Activated CD8-positive, alpha-beta memory T cell treated with anti-CD3 and anti-CD28 coated beads, Interleukin-2, amount 10 ng/mL, durations not matched to agents 7 days and 5 days (primary cell): ENCODE data around the gene AFG1L. TPM values are rescaled to one million over a fixed set of nuclear protein-coding genes. Genes with fewer than 3 reads are reported as not detected.
"Not testable (repeated sequence)": the region's sequence is repeated elsewhere in the genome, so short reads cannot be mapped to it uniquely, and the experiment has no call there.

Experiments
- ATAC-seq: fragments of 150-1000 bp; cut with Tn5 transposase; one replicate; pipeline ENCODE4 v1.10.0; 2021; ENCODE audit warnings: moderate library complexity
- CTCF ChIA-PET: fragments of 350-600 bp; sonication (Branson Sonifier 250); formaldehyde crosslinking; loops from one replicate; lab custom pipeline; 2021; ENCODE audit warnings: antibody characterized with exemption; lab: Charles Lee
- DNase-seq: peaks from one replicate; pipeline ENCODE4 v3.0.0-alpha.2; 2020
- H3K27ac Mint-ChIP-seq: one replicate; pipeline ENCODE4 v1.8.0; 2021; ENCODE audit warnings: mild to moderate bottlenecking, mixed read lengths
- H3K27me3 Mint-ChIP-seq: one replicate; pipeline ENCODE4 v1.8.0; 2021; ENCODE audit warnings: mixed read lengths
- H3K36me3 Mint-ChIP-seq: one replicate; pipeline ENCODE4 v1.8.0; 2021; ENCODE audit warnings: mild to moderate bottlenecking, mixed read lengths
- H3K4me1 Mint-ChIP-seq: one replicate; pipeline ENCODE4 v1.8.0; 2021; ENCODE audit warnings: mixed read lengths
- H3K4me3 Mint-ChIP-seq: one replicate; pipeline ENCODE4 v1.8.0; 2021; ENCODE audit warnings: mild to moderate bottlenecking, moderate library complexity, mixed read lengths
- H3K9me3 Mint-ChIP-seq: one replicate; pipeline ENCODE4 v1.8.0; 2022; ENCODE audit warnings: low read depth, mixed read lengths
- total RNA-seq, 2 experiments: library from RNA; stranded (reverse); gene quantifications; one replicate each; pipeline ENCODE4 v1.2.3, GENCODE V29; 2021

AFG1L gene
- total RNA-seq, 2 experiments from 2014 or later, result 3.9 to 8.9 TPM

DNA sequence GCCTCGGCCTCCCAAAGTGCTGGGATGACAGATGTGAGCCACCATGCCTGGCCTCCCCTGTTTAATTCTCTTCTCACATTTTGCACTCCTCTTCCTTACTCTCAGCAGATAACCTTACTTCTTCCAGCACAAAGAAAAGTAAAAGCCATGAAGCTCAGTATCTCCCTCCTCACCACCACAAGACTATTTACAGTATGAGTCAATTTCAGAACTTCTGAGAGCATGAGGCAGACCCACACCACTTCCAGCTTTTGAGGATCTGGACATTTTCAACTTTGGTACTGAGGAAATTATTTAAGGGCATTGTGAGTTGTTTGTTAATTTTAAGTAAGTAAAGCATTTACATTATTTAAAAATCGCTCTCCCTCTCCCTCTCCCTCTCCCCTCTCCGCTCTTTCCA is 26.0 kb upstream of the AFG1L start:
- Mint-ChIP-seq H3K27me3 (no peaks in the 10 kb centered on the region), H3K27ac (no peak overlapping the region), H3K9me3 (no peaks in the 10 kb centered on the region), H3K36me3 (no peaks in the 10 kb centered on the region), H3K4me3 (no peak overlapping the region), H3K4me1 (peaks cover 5% of the 10 kb centered on the region)
- CTCF ChIA-PET, result no interaction called here
- ATAC-seq, result peak; percentile 30
- DNase-seq, result no peak

- H3K9me3 Mint-ChIP-seq, H3K36me3 Mint-ChIP-seq, H3K4me1 Mint-ChIP-seq, ATAC-seq, H3K27me3 Mint-ChIP-seq, H3K4me3 Mint-ChIP-seq, DNase-seq, H3K27ac Mint-ChIP-seq, CTCF ChIA-PET: not testable (repeated sequence)
These were observed 24.9 kb upstream of the AFG1L start for GRCh38 chr6:108269955-108270354.

DNA sequence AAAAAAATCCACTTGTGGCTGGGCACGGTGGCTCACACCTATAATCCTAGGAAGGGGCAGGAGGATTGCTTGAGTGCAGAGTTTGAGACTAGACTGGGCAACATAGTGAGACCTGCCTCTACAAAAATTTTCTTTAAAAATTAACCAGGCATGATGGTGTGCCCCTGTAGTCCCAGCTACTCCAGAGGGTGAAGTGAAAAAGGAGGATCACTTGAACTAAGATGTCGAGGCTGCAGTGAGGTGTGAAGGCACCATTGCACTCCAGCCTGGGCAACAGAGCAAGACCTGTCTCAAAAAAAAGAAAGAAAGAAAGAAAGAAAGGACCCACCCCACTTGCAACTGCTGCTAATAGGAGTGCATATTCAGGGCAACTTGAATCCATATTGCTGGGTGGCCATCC is 20.3 kb upstream of the AFG1L start:
- no peak for DNase-seq
- H3K4me3 Mint-ChIP-seq, result no peak overlapping the region
- ATAC-seq, result no peak
- H3K36me3 Mint-ChIP-seq, result no peaks in the 10 kb centered on the region
- H3K27ac Mint-ChIP-seq, result no peak overlapping the region
- H3K9me3 Mint-ChIP-seq, result no peaks in the 10 kb centered on the region
- H3K27me3 Mint-ChIP-seq, result peaks cover 2% of the 10 kb centered on the region
- H3K4me1 Mint-ChIP-seq, result no peaks in the 10 kb centered on the region
- CTCF ChIA-PET, result interaction anchor here (0.7 kb wide), 1 partner anchor 11 kb away, joined by 3 read pairs; no protein-coding TSS in a partner anchor

GRCh38 chr6:108275976-108276375 is 18.9 kb upstream of the AFG1L start:
- H3K27ac Mint-ChIP-seq, result no peak overlapping the region
- H3K4me3 Mint-ChIP-seq, result no peak overlapping the region
- no peaks in the 10 kb centered on the region for H3K9me3 Mint-ChIP-seq
- DNase-seq, result no peak
- ATAC-seq, result no peak
- peaks cover 10% of the 10 kb centered on the region for H3K27me3 Mint-ChIP-seq
- CTCF ChIA-PET, result no interaction called here
- H3K4me1 Mint-ChIP-seq, result no peaks in the 10 kb centered on the region
- no peaks in the 10 kb centered on the region for H3K36me3 Mint-ChIP-seq

DNA sequence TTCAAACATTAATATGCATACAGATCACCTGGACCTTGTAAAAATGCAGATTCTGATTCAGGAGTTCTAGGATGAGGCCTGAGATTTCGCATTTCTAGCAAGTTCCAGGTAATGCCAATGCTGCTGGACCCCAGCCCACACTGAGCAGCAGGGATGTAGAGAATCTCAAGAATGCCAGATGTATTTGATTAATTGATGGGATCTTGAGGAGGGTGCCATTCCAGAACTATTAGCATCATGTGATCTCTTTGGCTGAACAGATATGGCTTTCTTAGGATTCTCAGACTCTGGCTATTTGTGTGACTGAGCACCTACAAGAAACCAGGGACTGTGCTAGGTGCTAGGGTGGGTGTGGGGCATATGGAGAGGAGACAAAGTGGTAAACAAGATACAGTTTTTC is 17.6 kb upstream of the AFG1L start:
- Mint-ChIP-seq H3K27ac (no peak overlapping the region), H3K9me3 (no peaks in the 10 kb centered on the region), H3K36me3 (no peaks in the 10 kb centered on the region), H3K27me3 (peaks cover 13% of the 10 kb centered on the region), H3K4me3 (no peak overlapping the region), H3K4me1 (no peaks in the 10 kb centered on the region)
- ATAC-seq (no peak), DNase-seq (no peak)
- CTCF ChIA-PET, result no interaction called here

GRCh38 chr6:108277831-108278230 is 17.0 kb upstream of the AFG1L start:
- no peaks in the 10 kb centered on the region for H3K9me3 Mint-ChIP-seq
- no peaks in the 10 kb centered on the region for H3K36me3 Mint-ChIP-seq
- CTCF ChIA-PET, result no interaction called here
- no peak overlapping the region for H3K27ac Mint-ChIP-seq
- DNase-seq, result no peak
- H3K4me1 Mint-ChIP-seq, result no peaks in the 10 kb centered on the region
- no peak overlapping the region for H3K4me3 Mint-ChIP-seq
- H3K27me3 Mint-ChIP-seq, result peaks cover 13% of the 10 kb centered on the region
- ATAC-seq, result no peak

DNA sequence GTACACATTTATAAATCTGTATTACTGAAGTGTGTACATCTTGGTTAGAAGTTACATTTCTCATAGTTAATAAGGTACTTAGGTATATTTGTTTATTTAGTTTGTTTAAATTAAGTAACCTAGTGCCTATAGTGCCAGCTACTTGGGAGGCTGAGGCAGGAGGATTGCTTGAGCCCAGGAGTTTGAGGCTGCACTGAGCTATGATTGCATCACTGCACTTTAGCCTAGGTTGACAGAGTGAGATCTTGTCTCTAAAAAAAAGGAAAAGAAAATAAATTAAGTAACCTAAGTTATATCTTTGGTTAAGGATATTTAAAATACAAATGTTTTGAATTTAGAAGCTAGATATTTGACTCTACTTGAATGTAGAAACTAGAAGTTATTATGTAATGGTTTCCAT is 9.5 kb upstream of the AFG1L start:
- Mint-ChIP-seq H3K27me3 (peaks cover 6% of the 10 kb centered on the region), H3K27ac (no peak overlapping the region), H3K9me3 (no peaks in the 10 kb centered on the region), H3K36me3 (no peaks in the 10 kb centered on the region), H3K4me3 (no peak overlapping the region), H3K4me1 (peaks cover 29% of the 10 kb centered on the region)
- CTCF ChIA-PET, result interaction anchor here (0.9 to 1.3 kb wide), 2 partner anchors 11 to 12 kb away, joined by 3 to 4 read pairs; no protein-coding TSS in a partner anchor
- DNase-seq, result no peak
- no peak for ATAC-seq

- peaks cover 2% of the 10 kb centered on the region for H3K27me3 Mint-ChIP-seq
- peaks cover 29% of the 10 kb centered on the region for H3K4me1 Mint-ChIP-seq
- H3K4me3 Mint-ChIP-seq, result no peak overlapping the region
- H3K27ac Mint-ChIP-seq, result no peak overlapping the region
- no peak for DNase-seq
- H3K9me3 Mint-ChIP-seq, result no peaks in the 10 kb centered on the region
- no peak for ATAC-seq
- H3K36me3 Mint-ChIP-seq, result no peaks in the 10 kb centered on the region
- CTCF ChIA-PET, result interaction anchor here (0.9 kb wide), 1 partner anchor 13 kb away, joined by 3 read pairs; no protein-coding TSS in a partner anchor
These were observed 8.5 kb upstream of the AFG1L start for GRCh38 chr6:108286366-108286765.

DNA sequence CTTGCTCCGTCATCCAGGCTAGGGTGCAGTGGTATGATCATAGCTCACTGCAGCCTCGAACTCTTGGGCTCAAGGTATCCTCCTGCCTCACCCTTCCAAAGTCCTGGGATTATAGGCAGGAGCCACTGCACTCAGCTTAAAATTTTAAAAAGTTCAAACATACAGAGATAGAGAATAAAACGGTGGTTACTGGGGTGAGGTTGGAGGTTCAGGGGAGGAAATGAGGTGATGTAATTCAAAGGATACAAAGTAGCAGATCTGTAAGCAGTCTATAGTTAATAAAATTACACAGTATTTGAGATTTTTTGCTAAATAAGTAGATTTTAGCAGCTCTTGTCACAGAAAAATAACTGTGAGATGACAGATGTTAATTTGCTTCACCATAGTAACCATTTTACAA is 7.5 kb upstream of the AFG1L start:
- Mint-ChIP-seq H3K36me3 (no peaks in the 10 kb centered on the region), H3K4me1 (peaks cover 29% of the 10 kb centered on the region), H3K27me3 (no peaks in the 10 kb centered on the region), H3K4me3 (no peak overlapping the region), H3K9me3 (no peaks in the 10 kb centered on the region), H3K27ac (peak overlapping the region; percentile 21)
- peak; percentile 57 for ATAC-seq
- peak; percentile 44 for DNase-seq
- CTCF ChIA-PET, result interaction anchor here (0.7 to 1.5 kb wide), 3 partner anchors 21 to 26 kb away, joined by 3 to 6 read pairs (median 3); partner anchors contain the start of gene SNX3

GRCh38 chr6:108288742-108289141 is 6.1 kb upstream of the AFG1L start:
- CTCF ChIA-PET, result no interaction called here
- Mint-ChIP-seq H3K27me3 (no peaks in the 10 kb centered on the region), H3K27ac (no peak overlapping the region), H3K4me1 (peaks cover 29% of the 10 kb centered on the region), H3K9me3 (no peaks in the 10 kb centered on the region), H3K36me3 (no peaks in the 10 kb centered on the region), H3K4me3 (no peak overlapping the region)
- ATAC-seq (peak; percentile 51), DNase-seq (peak; percentile 46)

DNA sequence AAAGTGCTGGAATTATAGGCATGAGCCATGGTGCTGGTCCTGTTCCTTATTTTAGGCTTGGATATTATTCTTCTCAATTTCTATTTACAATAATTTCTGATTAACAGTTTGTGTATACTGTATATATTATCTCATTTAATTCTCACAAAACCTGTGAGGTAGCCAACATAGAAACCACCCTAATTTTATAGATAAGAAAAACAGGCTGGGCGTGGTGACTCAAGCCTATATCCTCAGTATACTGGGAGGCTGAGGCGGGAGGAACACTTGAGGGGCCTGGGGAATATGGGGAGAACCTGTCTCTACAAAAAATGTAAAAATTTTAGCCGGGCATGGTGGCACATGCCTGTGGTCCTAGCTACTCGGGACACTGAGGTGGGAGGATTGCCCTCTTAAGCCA is 3.8 kb upstream of the AFG1L start:
- Mint-ChIP-seq H3K4me1 (peaks cover 42% of the 10 kb centered on the region), H3K36me3 (peaks cover 1% of the 10 kb centered on the region), H3K4me3 (no peak overlapping the region), H3K9me3 (no peaks in the 10 kb centered on the region), H3K27ac (no peak overlapping the region), H3K27me3 (no peaks in the 10 kb centered on the region)
- CTCF ChIA-PET, result no interaction called here
- DNase-seq (no peak), ATAC-seq (no peak)

GRCh38 chr6:108292561-108292960 is 2.3 kb upstream of the AFG1L start:
- H3K4me3 Mint-ChIP-seq, H3K9me3 Mint-ChIP-seq, DNase-seq, H3K27me3 Mint-ChIP-seq, ATAC-seq, H3K36me3 Mint-ChIP-seq, CTCF ChIA-PET, H3K27ac Mint-ChIP-seq: not testable (repeated sequence)
- peaks cover 31% of the 10 kb centered on the region for H3K4me1 Mint-ChIP-seq

GRCh38 chr6:108293527-108294296 is 1.1 kb upstream of the AFG1L start:
- DNase-seq (no peak), ATAC-seq (no peak)
- peak overlapping the region; percentile 89 for H3K4me3 Mint-ChIP-seq
- H3K36me3 Mint-ChIP-seq, result peaks cover 3% of the 10 kb centered on the region
- H3K9me3 Mint-ChIP-seq, result no peaks in the 10 kb centered on the region
- H3K27ac Mint-ChIP-seq, result peak overlapping the region; percentile 99
- H3K4me1 Mint-ChIP-seq, result peaks cover 27% of the 10 kb centered on the region
- CTCF ChIA-PET, result no interaction called here
- H3K27me3 Mint-ChIP-seq, result no peaks in the 10 kb centered on the region

DNA sequence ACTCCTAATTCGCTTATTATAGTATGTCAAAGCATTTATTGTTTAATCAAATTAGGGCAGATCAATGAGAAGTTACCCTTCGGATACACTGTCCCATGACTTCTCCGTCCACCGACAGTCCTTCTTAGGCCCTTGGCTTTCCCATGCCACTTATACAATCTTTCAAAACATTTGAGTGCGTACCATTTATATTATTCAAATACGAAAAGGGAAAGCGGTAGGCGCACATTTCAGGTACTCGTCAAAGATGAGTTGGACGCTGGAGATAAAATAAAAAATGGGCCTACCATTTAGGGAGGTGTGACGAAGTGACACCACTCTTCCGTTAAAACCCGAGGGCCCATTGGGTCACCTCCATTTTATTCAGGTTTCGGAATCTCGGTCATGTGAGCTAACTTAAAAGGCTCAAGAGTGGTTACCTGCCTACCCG is 542 bp upstream of the AFG1L start:
- Mint-ChIP-seq H3K27me3 (no peaks in the 10 kb centered on the region), H3K36me3 (peaks cover 3% of the 10 kb centered on the region), H3K4me1 (peaks cover 23% of the 10 kb centered on the region), H3K9me3 (no peaks in the 10 kb centered on the region), H3K4me3 (peak overlapping the region; percentile 89), H3K27ac (peak overlapping the region; percentile 99)
- CTCF ChIA-PET, result interaction anchor here (0.6 to 1.8 kb wide), 3 partner anchors 12 to 34 kb away, joined by 3 to 5 read pairs (median 5); partner anchors contain the start of gene SNX3
- DNase-seq (no peak), ATAC-seq (peak; percentile 48)
